HG03469 (cell line): ENCODE results near the gene IL9R.
A peak's percentile ranks its signal among the peaks of the same experiment; 100 is the strongest.
"Not testable (repeated sequence)": the region's sequence is repeated elsewhere in the genome, so short reads cannot be mapped to it uniquely, and the experiment has no call there.

ENCODE experiments used
- ATAC-seq: cut with Tn5 transposase; IDR thresholded peaks from one replicate; pipeline ENCODE4 v1.9.1; 2021; ENCODE audit warnings: mild to moderate bottlenecking, moderate library complexity, moderate number of reproducible peaks; ENCODE audit not compliant: unreplicated experiment

IL9R gene

GRCh38 chrX:155997436-155997835 lies at the start of gene IL9R:
Gene IL9R, plus strand, starts transcription at chrX:155997696. Its CDS starts 64 bp downstream, at chrX:155997760.
- ATAC-seq, result peak; percentile 84

- ATAC-seq, result no peak
Observed at GRCh38 chrX:155949098-155949497, 48.4 kb upstream of the IL9R start.

- no peak for ATAC-seq
Observed at GRCh38 chrX:155951237-155951789, 46.2 kb upstream of the IL9R start.

GRCh38 chrX:155953055-155953454 lies 44.4 kb upstream of the IL9R start:
- ATAC-seq, result no peak

- ATAC-seq, result no peak
Observed at GRCh38 chrX:155954793-155955192, 42.7 kb upstream of the IL9R start.

- ATAC-seq, result no peak
Observed at GRCh38 chrX:155956099-155956498, 41.4 kb upstream of the IL9R start.

- ATAC-seq, result no peak
Observed at GRCh38 chrX:155956649-155957048, 40.8 kb upstream of the IL9R start.

- ATAC-seq, result no peak
Observed at GRCh38 chrX:155957843-155958242, 39.7 kb upstream of the IL9R start.

- ATAC-seq, result no peak
Observed at GRCh38 chrX:155959018-155959587, 38.4 kb upstream of the IL9R start.

- no peak for ATAC-seq
Observed at GRCh38 chrX:155962906-155963305, 34.6 kb upstream of the IL9R start.

GRCh38 chrX:155966876-155967275 lies 30.6 kb upstream of the IL9R start:
- ATAC-seq, result peak; percentile 50

- ATAC-seq, result no peak
Observed at GRCh38 chrX:155967653-155968325, 29.7 kb upstream of the IL9R start.

- ATAC-seq, result no peak
Observed at GRCh38 chrX:155968326-155968661, 29.2 kb upstream of the IL9R start.

GRCh38 chrX:155968791-155969190 lies 28.7 kb upstream of the IL9R start:
- ATAC-seq, result no peak

- not testable (repeated sequence) for ATAC-seq
Observed at GRCh38 chrX:155971658-155972057, 25.8 kb upstream of the IL9R start.

- not testable (repeated sequence) for ATAC-seq
Observed at GRCh38 chrX:155972241-155972640, 25.3 kb upstream of the IL9R start.

- no peak for ATAC-seq
Observed at GRCh38 chrX:155983326-155983725, 14.2 kb upstream of the IL9R start.

- ATAC-seq, result no peak
Observed at GRCh38 chrX:155985208-155985607, 12.3 kb upstream of the IL9R start.

GRCh38 chrX:155986995-155987394 lies 10.5 kb upstream of the IL9R start:
- ATAC-seq, result not testable (repeated sequence)

GRCh38 chrX:155988859-155989258 lies 8.6 kb upstream of the IL9R start:
- no peak for ATAC-seq

- ATAC-seq, result no peak
Observed at GRCh38 chrX:155993421-155993820, 4.1 kb upstream of the IL9R start.

GRCh38 chrX:155995321-155995875 lies 2.1 kb upstream of the IL9R start:
- no peak for ATAC-seq
